HK-2 (cell line): ENCODE measurements around the gene GAS1.

Experiments
- DNase-seq: peaks from one replicate; pipeline ENCODE4 v3.0.0-alpha.2; 2018; ENCODE audit not compliant: unreplicated experiment

GAS1 gene, protein sequence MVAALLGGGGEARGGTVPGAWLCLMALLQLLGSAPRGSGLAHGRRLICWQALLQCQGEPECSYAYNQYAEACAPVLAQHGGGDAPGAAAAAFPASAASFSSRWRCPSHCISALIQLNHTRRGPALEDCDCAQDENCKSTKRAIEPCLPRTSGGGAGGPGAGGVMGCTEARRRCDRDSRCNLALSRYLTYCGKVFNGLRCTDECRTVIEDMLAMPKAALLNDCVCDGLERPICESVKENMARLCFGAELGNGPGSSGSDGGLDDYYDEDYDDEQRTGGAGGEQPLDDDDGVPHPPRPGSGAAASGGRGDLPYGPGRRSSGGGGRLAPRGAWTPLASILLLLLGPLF

DNA sequence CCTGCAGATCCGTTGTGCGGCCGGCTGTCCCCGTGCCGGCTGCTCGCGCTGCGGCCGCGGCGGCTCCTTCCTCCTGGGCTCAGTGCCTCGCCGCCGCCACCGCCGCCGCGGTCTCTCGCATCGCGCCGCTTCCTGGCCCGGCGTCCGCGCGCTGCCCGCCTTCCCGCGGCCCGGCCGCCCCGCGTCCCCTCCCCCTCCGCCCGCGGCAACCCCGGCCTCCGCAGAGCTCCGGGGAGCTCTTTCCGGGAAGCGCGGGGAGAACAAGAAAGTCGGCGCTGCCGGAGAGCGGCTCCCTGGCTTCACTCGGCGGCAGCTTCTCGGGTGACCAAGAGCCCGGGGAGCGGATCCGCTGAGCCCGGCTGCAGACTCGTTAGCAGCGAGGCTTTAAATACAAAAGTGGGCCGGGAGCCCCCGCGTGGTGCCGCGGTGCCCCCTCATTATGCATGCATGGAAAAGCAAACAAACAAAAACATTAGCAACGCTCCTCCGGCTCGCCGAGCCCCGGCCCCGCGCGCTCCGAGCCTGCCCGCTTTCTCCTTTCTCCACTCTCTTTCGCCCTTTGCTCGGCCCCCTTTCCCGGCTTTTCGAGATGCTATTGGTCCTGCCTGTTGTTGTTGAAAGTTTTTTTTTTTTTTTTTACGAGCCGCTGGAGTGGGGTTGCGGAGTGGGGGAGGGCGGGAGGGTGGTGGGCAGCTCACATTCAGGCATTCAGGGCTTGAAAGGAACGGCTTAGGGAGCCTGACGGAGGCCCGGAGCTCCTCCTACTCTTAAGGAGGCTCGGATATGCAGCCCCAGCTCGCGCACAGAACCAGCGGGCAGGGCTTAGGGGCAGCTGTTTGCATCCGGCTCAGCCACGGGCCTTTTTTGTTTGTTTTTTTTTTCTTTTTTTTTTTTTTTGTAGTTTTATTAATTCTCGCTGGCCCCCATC lies at the start of gene GAS1:
GAS1 (minus strand) TSS at position 361 of the 928 bp plus-strand sequence. CDS start 727 bp downstream, outside the sequence.
- peak; percentile 48 for DNase-seq

DNA sequence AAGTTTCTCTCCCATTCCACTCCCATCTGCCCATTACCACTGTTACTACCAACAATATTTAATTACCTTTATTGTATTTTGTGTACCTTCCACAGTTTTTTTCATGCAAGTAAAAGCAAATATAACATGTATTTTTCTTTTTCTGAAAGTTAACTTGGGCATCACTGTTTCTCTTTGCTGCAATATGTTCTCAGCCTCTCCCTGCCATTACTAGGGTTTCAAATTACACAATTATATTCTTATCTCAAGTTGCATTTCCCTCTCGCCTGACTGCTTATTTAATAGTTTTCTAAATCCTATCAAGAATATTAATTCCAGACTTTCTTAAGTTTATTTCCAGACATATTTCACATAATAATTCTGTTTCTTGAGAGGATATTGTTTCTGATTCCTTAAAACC lies 46.9 kb upstream of the GAS1 start:
- DNase-seq, result no peak

DNA sequence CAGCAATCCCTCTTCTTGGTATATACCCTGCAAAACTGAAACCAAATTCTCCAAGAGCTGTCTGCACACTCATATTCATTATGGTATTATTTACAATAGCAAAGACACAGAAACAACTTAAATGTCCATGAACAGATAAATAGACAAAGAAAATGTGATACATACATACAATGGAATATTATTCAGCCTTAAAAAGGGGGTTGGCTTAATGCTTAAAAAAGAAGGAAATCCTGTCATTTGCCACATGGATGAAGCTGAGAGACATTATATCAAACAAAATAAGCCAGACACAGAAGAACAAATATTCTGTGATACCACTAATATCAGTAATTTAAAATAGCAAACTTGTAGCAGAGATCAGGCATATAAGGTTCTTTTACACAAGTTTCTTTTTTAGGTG lies 46.5 kb upstream of the GAS1 start:
- no peak for DNase-seq

DNA sequence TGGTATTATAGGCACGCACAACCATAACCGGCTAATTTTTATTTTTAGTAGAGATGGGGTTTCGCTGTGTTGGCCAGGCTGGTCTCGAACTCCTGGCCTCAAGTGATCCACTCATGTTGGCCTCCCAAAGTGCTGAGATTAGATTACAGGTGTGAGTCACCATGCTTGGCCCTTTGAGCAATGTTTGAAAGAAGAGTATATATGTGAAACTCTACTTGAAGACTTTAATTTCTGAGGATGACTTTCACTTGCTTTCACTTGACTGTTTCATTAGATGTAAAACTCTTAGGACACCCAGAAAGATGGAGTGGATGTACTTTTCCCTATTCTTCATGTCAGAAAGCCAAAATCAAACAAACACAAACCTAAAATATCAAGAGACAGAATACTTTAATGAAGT lies 43.8 kb upstream of the GAS1 start:
- no peak for DNase-seq

DNA sequence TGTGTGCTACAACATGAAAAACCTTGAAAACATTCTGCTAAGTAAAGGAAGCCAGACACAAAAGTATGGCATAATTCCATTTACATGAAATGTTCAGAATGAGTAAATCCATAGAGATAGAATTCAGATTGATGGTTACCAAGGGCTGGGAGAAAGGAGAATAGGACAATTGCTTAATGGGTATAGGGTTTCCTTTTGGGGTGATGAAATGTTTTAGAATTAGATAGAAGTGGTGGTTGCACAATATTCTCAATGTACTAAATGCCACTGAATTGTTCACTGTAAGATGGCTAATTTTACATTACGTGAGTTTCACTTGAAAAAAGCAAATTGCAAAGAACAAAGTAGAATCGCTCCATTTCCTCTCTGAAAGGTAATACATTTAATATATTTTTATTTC lies 43.0 kb upstream of the GAS1 start:
- DNase-seq, result no peak

- DNase-seq, result no peak
Observed at GRCh38 chr9:86987900-86988299, 40.6 kb upstream of the GAS1 start.

- no peak for DNase-seq
Observed at GRCh38 chr9:86985132-86985647, 37.9 kb upstream of the GAS1 start.

DNA sequence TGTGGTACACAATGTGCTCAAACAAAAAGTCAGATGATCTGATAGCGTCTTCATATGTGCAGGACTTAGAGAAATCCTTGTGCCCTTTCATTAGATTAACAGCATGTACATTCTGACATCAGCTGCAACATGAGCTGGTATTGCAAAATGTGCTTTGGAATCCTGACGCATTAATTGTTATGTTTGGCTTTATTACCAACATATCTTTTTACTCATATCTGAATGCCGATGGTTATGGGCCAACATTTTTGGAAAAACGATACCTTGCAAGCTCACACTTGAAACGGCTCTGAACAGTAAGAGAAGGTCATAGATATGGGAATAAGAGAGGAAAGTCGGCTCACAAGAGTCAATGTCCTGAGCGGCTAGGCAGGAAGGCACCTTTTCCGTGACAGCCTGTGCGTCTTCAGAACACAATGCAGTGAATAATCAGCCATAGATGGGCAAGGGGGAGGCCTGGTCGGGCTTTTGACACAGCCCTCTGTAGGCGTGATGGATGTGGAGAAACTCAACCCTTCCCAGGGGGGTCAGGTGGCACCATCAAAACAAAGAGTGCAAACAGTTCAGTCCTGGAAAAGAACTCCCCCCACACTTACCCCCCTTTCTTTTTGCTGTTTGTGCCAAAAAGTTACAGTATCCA lies 36.4 kb upstream of the GAS1 start:
- DNase-seq, result no peak

DNA sequence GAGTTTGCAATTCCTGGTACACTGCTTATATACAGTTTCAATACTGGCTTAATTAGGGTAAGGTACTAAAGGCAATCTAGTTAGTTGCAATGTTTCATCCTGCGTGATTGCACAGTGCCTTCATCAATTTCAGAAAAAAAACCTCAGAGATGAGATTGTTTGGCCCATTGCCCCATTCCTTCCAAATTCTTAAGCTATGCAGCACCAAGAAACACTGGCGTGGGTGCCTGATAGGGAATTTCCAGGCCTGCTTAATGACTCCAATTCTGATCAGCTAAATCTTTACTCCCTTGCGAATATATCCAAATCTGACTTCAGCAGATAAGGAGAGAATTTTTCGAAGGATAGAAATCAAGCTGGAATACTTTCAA lies 35.9 kb upstream of the GAS1 start:
- no peak for DNase-seq

DNA sequence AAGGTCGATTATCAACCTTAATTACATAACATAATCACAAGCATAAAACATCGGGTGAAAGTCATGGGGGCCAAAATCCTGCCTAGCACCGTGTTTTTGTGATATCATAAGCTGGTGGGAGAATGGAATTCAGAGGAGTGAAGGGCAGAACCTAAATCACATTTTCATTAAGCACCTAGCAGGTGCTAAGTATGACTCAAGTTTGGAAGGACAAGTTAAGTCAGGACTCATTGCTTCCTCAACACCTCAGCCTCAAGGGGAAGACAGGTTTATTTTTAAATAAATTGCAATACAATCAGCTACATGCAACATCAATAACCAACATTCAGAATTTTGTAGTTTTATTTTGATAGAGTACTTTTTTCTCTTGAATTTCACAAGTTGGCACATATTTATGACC lies 33.5 kb upstream of the GAS1 start:
- DNase-seq, result no peak

- no peak for DNase-seq
Observed at GRCh38 chr9:86979657-86980056, 32.4 kb upstream of the GAS1 start.

DNA sequence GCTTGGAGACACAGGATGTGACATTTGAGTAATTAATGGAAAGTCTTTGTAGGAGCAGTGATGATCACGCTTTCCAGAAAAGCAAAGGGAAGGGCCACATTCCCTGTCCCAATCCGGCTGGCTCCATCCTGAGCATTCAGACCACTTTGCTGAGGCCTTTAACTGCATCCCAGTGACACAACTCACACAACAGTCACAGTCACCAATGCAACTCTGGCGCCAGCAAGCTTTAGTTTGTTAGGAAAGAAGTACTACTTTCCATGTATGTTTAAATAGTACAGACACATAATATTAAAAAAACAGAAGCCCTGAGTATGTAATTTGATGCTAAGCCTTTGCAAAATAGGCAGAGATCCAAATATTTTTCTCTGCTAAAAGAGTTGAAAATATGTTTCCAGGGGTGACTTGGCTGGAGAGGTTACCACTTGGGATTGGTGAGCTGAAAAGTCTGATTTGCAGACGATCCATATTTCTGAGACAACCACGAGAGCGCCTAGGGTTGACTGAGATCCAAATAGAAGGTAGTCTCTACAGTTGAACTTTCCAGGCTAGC lies 31.7 kb upstream of the GAS1 start:
- no peak for DNase-seq

DNA sequence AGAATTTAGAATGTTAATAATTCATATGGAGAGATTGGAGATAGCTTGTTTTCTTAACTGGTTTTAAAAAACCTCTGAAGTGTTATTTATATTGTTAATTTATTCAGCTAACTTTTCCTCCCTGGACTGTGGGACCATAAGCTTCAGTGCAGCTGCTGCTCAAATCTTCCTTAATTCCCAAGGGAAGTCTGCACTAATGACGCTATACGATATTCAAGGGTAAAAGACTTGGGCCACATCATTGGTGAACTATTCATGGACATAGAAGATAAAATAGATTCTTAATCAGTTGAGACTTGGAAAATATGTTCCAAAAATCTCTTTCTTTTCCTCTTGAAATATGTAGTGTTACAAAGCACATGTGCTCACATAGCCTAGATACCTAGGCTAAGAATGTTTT lies 31.1 kb upstream of the GAS1 start:
- DNase-seq, result no peak

GRCh38 chr9:86977205-86977835 lies 30.0 kb upstream of the GAS1 start:
- no peak for DNase-seq

DNA sequence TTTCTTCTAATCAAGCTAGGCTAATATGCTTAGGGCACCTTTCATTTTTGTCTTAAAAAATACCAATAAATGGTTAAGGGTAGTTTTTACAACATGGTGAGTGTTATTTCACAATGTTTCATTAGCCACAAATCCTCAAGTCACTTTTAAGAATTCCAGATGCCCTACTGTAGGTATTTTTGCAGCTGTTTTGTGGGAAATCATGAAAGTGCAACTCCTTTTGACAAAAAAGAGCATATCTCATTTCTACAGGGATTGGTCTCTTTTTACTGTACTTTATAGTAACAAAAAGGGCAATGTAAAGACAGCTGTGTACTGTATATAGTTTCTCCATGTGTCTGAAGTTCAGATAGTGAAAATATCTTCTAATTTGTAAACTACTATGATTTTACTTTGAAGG lies 28.3 kb upstream of the GAS1 start:
- no peak for DNase-seq

GRCh38 chr9:86975036-86975435 lies 27.7 kb upstream of the GAS1 start:
- no peak for DNase-seq

DNA sequence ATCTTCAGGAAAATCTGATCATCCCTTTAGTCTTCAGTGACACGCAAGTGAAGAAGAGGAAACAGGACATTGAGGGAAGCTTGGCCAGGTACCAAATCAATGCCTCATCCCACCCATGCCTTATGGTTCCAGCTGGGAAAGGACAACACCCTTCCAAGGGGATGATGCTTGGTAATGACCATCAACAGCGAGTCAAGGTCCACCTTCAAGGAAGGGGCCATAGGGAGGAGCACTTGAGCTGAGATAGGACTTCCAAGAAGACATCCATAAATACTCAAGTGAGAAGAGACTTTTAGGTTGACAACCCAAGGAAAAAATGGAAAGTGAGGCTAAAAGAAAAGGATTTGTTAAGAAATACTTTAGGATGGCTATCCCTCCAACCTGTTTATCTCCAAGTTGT lies 27.1 kb upstream of the GAS1 start:
- no peak for DNase-seq

- DNase-seq, result no peak
Observed at GRCh38 chr9:86971742-86972141, 24.4 kb upstream of the GAS1 start.

- DNase-seq, result no peak
Observed at GRCh38 chr9:86968258-86968920, 21.1 kb upstream of the GAS1 start.

DNA sequence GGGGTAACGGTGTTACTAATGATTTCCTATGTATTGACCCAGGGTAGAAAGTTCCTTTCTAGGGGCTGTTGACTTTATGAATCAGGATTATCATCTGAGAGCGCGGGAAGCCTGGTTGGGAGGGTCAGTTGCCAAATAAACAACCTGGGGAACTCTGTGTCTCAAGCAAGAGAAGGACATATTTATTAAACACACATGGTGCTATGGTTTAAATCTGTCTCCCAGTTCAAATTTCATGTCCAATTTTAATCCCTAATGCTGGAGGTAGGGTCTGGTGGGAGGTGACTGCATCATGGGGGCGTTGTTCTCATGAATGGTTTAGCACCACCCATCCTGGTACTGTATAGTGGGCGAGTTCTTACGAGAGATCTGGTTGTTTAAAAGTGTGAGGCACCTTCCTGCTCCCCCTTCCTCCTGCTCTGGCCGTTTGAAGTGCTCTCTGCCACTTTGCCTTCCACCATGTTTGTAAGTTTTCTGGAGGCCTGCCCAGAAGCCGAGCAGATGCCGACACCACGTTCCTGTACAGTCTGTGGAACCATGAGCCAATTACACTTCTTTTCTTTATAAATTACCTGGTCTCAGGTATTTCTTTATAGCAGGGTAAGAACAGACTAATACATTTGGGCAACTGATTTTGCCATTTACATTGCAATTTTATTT lies 19.7 kb upstream of the GAS1 start:
- DNase-seq, result no peak
